HepG2 (cell line): ENCODE measurements around the gene EIF4EBP3. TPM values are rescaled to one million over a fixed set of nuclear protein-coding genes. Genes with fewer than 3 reads are reported as not detected.

ENCODE experiments used
- CHCHD3 ChIP-seq: sonication (generic); formaldehyde crosslinking; IDR thresholded peaks from 2 replicates; pipeline ENCODE4 v1.8.0; 2022; ENCODE audit warnings: mild to moderate bottlenecking, missing genetic modification reagents, moderate library complexity
- CREB1 ChIP-seq, 2 experiments: fragments of 450-650 bp in 1 of 2; IDR thresholded peaks; 2 replicates each; pipeline ENCODE4 v1.6.1; 2016 to 2017; ENCODE audit warnings: control low read depth in 1 of 2, mild to moderate bottlenecking in 1 of 2, missing compliant biosample characterization in 1 of 2, missing genetic modification characterization in 1 of 2
- HMGXB4 ChIP-seq, 2 experiments: sonication (generic) in 1 of 2; formaldehyde crosslinking in 1 of 2; IDR thresholded peaks; 2 replicates each; pipeline versions ENCODE4 v1.4.0 to v1.6.1; 2018 to 2020; ENCODE audit warnings: missing genetic modification reagents in 2 of 2, borderline replicate concordance in 1 of 2, low read depth in 1 of 2, mild to moderate bottlenecking in 1 of 2, missing biosample characterization in 1 of 2
- ZGPAT ChIP-seq: IDR thresholded peaks from 2 replicates; pipeline ENCODE4 v1.6.1; 2016; ENCODE audit warnings: mild to moderate bottlenecking
- ZNF468 ChIP-seq: sonication (generic); formaldehyde crosslinking; IDR thresholded peaks from 2 replicates; pipeline ENCODE4 v1.8.0; 2022; ENCODE audit warnings: mild to moderate bottlenecking, moderate library complexity, missing genetic modification reagents
- ZNF546 ChIP-seq: sonication (generic); formaldehyde crosslinking; conservative IDR thresholded peaks from 2 replicates; pipeline ENCODE4 v1.8.1; 2023; ENCODE audit warnings: mild to moderate bottlenecking, missing genetic modification reagents
- ZNF800 ChIP-seq: sonication (generic); formaldehyde crosslinking; IDR thresholded peaks from 2 replicates; pipeline ENCODE4 v1.4.0; 2020; ENCODE audit warnings: missing genetic modification reagents
- polyA plus RNA-seq, 8 experiments: library from polyadenylated mRNA; depleted of rRNA in 3 of 8; stranded (reverse) in 7 of 8; unstranded in 1 of 8; fragments of >200 nt; fragmentation: Illumina TruSeq in 4 of 8; extraction: Trizol in 4 of 8; gene quantifications; 2 replicates each; pipeline versions ENCODE4 v1.2.1 to v1.2.3, GENCODE V29; 2011 to 2016; ENCODE audit warnings: low read depth in 4 of 8, missing spikeins in 1 of 8, mixed read lengths in 1 of 8; ENCODE audit not compliant: insufficient read depth in 1 of 8
- total RNA-seq, 5 experiments: library from RNA; depleted of rRNA; stranded (reverse); fragments of >200 nt; fragmentation: Illumina TruSeq; extraction: Trizol; gene quantifications; 2 replicates each; pipeline ENCODE4 v1.2.3, GENCODE V29; 2016; ENCODE audit warnings: low read depth in 1 of 5

The EIF4EBP3 gene
- total and polyA plus RNA-seq, 2 of the 13 experiments (the other 11 are each of a cell fraction or from before 2014, with no cell fraction given): 0.61 to 1.7 TPM

GRCh38 chr5:140564196-140565023, 16.9 kb downstream of the EIF4EBP3 start, which contains the start of the genes APBB3 and SLC35A4 (continued):
- TF ChIP-seq HMGXB4 (CRISPR knock-in tag; IDR thresholded peaks at IDR 0.05; ENCODE audit: borderline replicate concordance in 1 of 2, low read depth in 1 of 2) (0 out of 4 replicates have a peak, but pooled peaks of 1 of the 2 experiments have one; percentile 41), ZNF546 (CRISPR knock-in tag) (no peak), CHCHD3 (CRISPR knock-in tag) (no peak), ZNF468 (CRISPR knock-in tag) (peak; percentile 84; the same call in 1 of the 2 replicates), CREB1 (IDR thresholded peaks at IDR 0.05) (0 out of 2 replicates have a peak, but pooled peaks have one; percentile 8), CREB1 (CRISPR knock-in tag; IDR thresholded peaks at IDR 0.05) (no peak), ZNF800 (CRISPR knock-in tag) (peak; percentile 84), ZGPAT (CRISPR knock-in tag) (peak; percentile 18; the same call in 1 of the 2 replicates)
